GM19035 (cell line): ENCODE results near the gene ELOB.

Source experiments
- ATAC-seq: cut with Tn5 transposase; IDR thresholded peaks from one replicate; pipeline ENCODE4 v1.9.1; 2021; ENCODE audit not compliant: unreplicated experiment

ELOB gene

DNA sequence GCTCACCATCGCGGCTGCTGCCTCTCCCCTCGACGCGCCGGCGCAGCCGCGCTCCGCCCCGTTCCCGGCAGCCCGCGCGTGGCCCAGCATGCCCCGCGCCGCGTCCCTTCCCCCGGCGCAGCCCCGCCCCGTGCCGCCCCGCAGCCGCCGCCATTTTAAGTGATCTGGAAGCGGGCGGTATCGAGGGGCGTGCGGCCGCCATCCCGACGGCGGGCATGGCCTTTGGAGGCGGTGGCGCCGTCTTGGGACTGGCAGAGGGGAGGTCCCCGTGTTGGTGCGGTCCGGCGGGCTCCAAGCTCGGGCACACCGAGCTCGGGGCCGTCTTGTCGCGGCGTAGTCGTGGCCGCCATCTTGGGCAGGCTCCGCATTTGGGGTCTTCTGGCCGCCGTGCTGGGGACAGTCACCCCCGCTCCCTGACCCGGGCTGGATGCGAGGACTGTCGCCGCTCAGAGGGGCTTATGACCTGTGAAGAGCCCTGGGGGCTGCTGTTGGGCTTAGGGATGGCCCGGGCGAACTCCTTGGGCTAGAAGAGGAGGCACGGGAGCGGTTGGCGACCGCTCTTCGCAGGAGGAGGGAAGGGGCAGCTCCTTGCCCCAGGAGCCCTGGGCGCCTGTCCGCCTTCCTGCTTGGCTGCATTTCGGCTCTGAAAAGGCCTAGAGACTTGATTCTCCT, at the start of gene ELOB:
Gene ELOB (minus strand): TSS at position 50 of the 672 bp plus-strand sequence. CDS start 41 bp downstream, at position 9.
- peak; percentile 76 for ATAC-seq

DNA sequence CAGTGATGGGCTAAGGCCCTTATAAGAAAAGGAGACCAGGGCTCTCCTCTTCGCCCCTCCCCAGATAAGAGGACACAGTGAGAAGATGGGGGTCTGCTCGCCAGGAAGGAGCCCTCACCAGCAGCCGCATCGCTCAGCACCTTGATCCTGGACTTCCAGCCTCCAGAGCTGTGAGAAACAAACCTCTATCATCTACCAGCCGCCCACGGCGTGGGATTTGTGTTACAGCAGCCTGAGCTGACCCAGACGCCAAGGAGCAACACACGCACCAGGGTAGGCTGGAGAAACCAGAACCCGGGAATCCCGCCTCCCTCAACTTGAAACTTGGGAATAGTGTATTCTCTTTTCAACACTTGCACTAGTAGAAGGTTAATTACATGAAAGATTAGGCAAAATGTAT, 48.8 kb upstream of the ELOB start:
- no peak for ATAC-seq

DNA sequence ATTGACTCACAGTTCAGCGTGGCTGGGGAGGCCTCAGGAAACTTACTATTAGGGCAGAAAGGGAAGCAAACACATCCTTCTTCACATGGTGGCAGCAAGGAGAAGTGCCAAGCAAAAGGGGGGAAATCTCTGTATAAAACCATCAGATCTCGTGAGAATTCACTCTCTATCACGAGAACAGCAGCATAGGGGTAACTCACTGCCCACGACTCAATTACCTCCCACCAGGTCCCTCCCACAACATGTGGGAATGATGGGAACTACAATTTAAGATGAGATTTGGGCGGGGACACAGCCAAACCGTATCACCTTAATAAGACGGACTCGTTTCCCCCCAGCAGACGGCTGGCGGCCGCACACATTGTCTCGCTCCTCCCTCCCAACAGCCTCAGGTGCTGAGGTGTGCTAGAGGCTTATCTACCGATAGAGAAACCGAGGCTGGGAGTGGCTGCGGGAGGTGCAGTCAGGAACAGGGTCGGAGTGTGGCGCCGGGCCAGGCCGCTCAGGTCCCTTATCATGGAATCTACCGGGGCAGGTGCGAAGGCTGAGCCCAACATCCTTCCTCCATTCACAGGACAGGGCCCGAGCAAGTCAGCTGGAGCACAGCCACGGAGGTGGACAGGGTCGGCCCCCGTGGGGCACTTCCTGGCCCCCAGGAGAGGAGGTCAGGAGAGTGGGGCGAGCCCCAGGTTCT, 48.1 kb upstream of the ELOB start:
- ATAC-seq = no peak

DNA sequence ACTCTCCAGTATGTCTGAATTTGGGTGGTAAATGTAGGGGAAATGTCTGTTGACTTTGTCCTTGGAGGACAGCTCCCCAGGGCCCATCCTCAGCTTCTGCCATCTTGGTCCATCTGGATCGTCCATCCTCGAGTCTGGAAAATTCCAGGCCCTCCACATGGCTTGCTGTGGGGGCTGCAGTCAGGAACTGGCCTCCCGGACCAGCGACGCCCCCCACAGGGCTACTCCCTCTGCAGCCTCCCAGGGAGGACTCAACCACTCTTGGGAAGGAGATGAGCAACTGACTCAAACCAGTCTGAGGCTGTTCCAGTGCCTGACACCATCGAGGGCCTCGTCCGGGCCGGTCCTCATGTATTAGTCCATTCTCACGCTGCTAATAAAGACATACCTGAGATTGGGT, 47.5 kb upstream of the ELOB start:
- no peak for ATAC-seq

DNA sequence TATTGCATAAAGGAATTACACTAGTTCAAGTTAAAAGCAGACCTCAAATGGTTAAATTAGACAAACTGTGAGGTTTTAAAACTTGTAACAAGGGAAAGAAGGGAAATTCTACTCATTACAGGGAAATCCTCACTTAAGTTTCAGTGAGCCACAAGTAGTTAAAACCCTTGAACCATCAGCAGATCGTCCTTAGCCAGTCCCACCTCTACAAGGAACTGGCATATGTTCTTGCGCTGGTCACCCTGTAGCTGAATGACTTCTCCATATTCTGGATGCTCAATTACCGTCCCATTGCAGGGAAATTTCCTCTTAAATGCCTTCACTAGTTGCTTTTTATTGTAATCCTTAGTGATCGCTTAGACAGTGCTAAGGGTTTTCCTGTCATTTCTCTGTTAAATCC, 45.4 kb upstream of the ELOB start:
- no peak for ATAC-seq

DNA sequence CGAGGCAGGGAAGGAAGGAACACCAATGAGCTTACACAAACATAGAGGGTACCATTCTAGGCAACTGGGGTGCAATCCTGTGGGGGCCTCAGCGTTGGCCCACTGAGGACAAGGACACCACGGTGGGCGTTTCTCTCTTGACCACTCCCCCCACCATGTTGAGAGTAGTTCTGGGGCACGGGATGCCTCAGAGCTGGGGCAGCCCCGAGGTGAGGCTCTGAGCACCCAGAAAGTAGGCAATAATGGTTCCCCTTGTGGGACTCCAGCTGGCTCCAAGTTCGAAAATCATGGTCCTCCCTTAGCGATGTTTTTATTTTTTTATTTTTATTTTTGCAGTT, 45.0 kb upstream of the ELOB start:
- no peak for ATAC-seq

DNA sequence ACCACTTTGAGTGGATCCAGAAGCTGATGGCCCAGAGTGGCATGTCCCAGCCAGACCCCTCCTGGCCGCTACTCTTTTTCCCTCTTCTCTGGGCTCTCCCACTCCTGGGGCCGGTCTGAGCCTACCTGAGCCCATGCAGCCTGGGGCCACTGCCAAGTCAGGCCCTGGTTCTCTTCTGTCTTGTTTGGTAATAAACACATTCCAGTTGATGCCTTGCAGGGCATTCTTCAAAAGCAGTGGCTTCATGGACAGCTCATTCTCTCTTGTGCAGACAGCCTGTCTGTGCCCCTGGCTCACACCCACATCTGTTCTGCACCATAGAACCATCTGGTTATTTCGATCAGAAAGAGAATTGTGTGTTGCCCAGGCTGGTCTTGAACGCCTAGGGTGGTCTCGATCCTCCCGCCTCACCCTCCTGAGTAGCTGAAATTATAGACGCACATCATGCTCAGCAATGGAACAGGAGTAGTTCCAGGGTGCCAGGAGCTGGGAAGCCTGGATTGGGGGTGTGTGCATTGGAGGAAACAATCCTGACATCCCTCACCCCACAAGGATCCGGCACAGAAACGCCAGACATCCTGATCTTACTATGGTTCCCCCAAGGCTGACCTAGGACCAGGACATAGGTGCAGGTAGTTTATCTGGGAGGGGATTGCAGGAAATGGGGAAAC, 44.5 kb upstream of the ELOB start:
- no peak for ATAC-seq

DNA sequence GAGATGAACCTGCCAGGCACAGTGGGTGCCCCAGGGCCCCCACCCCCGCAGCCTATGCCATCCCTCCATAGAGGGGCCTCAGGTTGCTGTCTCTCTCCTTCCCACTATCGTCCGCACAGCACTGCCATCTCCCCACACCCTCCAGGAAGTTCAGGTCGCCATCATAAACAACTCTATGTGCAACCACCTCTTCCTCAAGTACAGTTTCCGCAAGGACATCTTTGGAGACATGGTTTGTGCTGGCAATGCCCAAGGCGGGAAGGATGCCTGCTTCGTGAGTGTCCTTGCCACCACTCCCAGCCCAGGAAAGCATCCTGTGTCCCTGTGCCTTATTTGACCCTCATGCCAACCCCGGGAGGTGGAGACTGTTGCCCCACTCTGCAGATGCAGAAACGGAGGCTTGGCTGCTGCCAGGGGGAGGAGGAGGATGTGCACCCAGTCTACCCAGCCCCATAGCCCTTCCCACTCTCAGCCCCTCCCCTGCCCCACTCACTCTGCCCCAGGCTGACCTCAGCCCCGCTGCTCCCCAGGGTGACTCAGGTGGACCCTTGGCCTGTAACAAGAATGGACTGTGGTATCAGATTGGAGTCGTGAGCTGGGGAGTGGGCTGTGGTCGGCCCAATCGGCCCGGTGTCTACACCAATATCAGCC, 43.9 kb upstream of the ELOB start:
- no peak for ATAC-seq

DNA sequence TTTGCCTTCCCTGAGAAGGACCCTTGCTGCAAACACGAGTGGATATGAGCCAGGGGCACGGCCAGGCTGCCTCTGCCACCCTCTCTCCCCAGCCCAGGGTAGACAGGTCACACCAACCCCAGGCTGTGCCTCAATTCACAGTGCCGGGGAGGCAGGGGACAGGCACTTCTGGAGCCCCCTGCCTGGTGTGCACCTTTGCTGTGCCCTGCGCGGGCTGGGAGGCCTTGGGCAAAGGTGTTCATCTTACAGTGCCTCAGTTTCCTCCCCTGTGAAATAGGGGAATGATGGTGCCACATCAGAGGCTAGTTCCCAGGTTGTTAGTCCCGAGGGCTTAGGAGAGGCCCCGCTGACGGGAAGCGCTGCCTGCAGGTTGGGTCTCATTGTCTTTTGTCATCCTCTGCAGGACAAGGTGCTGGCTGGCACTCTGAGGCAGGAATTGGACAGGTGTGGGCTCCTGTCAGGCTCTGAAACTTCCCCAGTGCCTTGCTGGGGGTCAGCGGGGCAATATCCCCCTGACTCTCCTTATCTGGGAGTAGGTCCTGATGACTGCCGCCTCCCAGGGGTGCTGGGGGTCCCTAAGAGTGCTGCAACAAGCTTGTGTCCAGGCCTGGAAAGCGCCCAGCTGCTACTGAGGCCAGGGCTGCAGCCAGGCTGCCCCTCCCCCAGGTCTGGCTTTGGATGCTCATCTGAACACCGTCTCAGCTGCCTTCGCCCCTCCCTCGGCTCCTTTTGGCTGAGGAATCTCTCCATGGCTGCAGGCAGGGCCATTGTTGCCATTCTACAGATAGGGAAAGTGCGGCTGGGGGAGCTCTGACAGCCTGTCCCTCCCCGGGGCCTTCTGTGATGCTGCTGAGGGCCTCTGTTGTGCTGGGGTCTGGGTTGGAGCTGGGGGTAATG, 43.1 kb upstream of the ELOB start:
- ATAC-seq = no peak

DNA sequence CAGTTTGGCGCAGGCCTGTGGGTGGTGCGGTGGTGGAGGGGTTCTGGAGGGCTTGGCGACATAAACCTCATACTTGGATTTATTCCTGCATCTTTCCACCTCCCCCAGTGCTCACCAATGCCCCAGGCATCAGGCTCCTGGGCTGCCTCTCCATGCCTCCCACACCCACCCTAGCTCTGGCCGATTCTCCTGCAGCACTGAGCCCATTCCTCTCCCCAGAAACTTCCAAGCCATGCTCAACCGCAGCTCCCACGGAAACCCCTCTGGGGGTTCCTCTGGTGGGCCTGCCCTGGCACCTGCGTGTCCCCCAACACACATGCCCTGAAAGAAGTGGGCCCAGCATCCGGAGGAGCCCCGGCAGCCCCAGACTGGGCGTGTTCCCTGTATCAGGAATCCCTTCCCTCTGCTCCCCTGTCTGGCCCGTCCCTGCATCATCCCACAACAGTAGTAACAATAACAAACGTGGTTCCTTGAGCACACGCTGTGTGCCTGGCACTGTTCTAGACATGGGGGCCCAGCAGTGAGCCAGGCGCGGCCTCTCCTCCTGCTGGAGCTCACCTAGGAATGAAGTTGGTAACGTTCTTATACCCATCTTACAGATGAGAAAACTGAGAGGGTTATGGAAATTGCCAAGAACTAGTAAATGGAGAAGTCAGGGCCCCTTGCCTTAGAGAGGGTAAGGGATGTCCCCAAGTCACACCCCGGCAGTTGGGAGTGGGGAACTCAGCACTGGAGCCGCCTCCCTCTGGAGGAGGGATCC, 42.3 kb upstream of the ELOB start:
- ATAC-seq = no peak

DNA sequence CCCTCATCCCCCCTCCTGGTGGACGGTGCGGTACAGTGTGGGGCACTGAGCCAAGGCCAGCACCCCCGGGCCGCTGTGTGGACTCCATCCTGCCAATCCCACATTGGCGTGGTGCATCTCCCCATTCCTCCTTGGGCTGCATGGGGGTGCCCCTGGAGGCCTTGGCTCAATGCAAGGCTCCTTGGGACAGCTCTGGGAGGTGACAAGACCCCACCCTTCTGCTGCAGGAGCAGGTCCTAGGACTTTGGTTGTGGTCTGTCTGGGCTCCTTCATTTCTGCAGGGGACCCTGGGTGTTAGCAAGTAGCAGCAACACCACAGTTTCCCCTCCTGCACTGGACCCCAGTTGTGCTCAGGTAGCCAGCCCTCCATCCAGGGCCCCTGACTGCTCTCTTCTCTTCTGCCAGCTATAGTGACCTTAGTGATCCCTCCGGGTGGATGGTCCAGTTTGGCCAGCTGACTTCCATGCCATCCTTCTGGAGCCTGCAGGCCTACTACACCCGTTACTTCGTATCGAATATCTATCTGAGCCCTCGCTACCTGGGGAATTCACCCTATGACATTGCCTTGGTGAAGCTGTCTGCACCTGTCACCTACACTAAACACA, 41.3 kb upstream of the ELOB start:
- no peak for ATAC-seq

DNA sequence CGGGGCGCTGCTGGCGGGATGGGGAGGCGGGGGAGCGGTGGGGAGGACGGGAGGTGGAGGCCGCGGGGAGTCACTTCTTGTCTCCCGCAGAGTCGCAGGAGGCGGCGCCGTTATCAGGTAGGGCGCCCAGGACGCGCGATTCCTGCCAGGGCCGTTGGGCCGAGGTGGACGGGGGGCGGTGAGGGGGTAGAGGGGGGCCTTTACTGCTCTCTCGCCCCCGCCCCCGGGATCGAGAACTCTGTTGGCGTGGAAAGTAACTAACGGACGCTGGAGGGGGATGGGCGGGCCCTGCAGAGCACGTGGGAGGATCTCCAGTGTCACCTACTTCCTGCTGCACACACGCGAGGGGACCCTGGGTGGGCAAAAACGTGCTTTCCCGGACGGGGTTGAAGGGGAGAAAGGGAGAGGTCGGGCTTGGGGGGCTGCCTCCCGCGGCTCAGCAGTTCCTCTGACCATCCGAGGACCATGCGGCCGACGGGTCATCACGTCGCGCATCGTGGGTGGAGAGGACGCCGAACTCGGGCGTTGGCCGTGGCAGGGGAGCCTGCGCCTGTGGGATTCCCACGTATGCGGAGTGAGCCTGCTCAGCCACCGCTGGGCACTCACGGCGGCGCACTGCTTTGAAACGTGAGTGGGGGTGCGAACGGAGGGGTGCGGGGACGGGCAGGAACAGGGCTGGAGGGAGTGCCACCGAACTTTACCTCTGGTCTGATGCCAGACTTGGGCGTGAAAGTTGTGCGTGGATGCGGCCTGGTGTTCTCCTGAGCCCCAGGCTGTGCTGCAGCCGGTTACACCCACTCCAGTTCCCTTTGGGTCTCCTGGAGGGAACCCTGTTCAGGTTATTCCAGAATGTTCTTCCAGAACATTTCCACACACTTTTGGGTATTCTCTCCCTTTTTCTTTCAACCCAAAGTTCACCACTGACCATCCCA, 40.5 kb upstream of the ELOB start:
- ATAC-seq = no peak

DNA sequence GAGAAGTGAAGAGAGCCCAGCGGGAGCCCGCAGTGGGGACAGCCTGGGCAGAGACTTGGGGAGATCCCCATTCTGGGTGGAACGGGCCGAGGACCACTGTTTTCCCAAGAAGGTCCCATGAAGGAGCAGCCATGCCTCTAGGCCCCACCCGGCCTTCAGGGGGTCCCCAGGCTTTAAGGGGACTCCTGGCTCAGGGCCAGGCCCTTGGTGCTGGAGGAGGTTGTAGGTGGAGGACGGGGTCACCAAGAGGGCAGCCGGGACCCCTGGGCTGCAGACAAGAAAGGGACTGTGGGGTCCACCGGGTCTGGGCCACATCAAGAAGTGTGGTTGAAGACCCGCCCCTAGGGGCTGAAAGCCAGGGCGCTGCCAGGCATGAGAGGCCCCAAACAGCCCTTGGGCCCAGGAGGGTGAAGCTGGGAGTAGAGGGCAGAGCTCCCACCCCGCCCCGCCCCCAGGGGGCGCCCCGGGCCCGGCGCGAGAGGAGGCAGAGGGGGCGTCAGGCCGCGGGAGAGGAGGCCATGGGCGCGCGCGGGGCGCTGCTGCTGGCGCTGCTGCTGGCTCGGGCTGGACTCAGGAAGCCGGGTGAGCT, 39.8 kb upstream of the ELOB start, which contains the start of gene PRSS21:
Gene PRSS21 (plus strand): TSS at position 487 of the 589 bp plus-strand sequence. CDS start 32 bp downstream, at position 519.
- no peak for ATAC-seq

DNA sequence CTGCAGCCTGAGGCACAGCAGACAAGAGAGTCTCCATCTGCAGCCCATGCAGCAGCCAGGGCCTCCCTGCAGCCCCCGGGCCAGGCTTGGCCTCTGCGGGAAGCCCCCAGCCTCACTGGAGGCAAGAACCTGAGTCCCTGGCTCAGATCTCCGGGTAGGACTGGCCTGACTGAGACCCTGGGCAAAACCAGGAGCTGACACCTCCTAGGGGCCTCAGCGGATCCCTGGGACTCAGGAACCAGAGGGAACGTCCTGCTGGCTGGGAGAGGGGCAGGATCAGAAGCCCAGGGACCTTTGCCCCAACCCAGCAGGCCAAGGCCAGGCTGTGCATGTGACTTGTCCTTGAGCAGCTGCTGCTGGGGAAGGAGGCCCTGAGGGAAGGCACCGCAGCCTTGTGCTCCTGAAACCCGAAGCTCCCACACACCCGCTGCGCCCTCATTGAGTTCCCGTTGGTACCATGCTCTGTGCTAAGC, 38.3 kb upstream of the ELOB start:
- ATAC-seq = no peak

DNA sequence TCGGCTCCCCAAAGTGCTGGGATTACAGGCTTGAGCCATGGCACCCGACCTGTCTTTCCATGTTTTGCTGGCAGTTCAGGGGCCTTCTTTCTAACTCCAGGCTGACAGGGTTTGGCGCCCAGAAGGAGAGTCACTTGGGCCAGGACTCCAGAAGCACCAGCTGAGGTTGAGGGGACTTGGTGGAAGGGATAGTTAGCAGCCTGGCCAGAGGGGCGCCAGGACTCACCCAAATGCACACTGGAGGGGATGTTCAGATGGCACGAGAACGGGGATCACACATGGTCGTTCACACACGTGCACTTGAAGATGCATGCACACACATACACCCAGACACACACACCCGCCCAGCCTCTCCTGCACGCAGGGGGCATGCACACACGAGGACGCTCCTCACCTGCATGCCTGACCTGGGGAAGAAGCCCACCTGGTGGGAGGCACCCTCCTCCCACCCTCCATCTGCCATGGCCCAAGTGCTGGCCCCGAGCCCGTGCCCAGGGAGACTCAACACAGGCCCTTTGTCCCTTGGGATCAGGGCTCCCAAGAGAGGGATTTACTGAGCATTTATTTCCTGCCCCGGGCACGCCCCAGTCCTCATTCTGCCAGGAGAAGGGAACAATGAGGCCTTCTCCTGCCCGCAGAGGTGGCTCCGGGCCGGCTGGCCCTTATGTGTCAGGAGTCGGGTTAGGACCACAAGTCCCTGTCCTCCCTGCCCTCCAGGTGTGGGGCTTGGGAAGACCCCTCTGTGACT, 37.6 kb upstream of the ELOB start:
- ATAC-seq = no peak

DNA sequence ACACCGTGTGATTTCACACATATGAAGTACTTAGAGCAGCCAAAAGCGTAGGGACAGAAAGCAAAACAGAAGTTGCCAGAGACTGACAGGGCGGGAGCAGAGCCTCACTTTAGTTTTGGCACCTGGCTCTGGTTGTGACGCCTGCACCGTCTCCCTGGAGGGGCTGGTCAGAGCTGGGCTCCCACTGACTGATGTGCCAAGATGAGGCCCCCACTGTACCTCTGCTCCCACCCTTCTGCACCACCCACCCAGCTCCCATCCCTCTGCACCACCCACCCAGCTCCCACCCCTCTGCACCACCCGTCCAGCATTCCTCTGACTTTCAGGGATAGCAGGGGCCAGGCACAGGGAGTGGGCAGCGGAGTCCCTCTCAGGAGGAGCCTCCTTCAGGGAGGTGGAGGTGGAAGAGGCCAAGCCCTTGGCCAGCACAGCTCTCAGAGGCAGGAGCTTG, 36.7 kb upstream of the ELOB start:
- no peak for ATAC-seq
